Left lobe of liver (tissue), 2 donors: ENCODE results near the gene SIAH1. TPM values are rescaled to one million over a fixed set of nuclear protein-coding genes. Genes with fewer than 3 reads are reported as not detected.
"Not testable (repeated sequence)": the region's sequence is repeated elsewhere in the genome, so short reads cannot be mapped to it uniquely, and the experiment has no call there.

Experiments
- ATAC-seq: fragments of 200-7000 bp; cut with Tn5 transposase; one replicate; pipeline ENCODE4 v1.9.1; 2020; ENCODE audit warnings: mild to moderate bottlenecking, moderate library complexity
- DNase-seq: peaks from one replicate; pipeline ENCODE4 v3.0.0-alpha.2; 2020; ENCODE audit warnings: low spot score
- total RNA-seq: library from RNA; stranded (reverse); gene quantifications from one replicate; pipeline ENCODE4 v1.2.1, GENCODE V29; 2021
- donor health status: DM: no; HTN: no; CAD: no; lungs with moderate emphysema.
- donor health status: DM: no; HTN: yes; CAD: no.

SIAH1 gene
- total RNA-seq, 1 donor from 2014 or later = 6.9 TPM

DNA sequence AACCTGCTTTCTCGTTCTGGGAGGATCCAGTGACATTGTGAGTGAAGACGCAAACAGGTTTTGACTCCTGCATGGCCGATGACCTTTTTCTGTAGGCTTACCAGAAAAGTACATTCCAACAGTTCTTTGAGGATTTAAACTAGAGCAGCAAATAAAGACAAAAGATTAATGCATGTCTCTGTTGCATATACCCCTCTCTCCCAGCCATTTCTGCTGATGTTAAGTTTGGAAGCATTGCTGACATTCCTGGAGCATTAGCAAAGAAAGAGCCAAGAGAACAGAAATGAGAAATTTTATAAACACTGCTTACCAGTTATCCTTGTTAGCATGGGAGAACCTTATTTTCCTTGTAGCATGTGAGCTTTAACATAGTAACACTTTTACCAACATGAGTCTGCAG is 49.3 kb downstream of the SIAH1 start:
- no peak for ATAC-seq

DNA sequence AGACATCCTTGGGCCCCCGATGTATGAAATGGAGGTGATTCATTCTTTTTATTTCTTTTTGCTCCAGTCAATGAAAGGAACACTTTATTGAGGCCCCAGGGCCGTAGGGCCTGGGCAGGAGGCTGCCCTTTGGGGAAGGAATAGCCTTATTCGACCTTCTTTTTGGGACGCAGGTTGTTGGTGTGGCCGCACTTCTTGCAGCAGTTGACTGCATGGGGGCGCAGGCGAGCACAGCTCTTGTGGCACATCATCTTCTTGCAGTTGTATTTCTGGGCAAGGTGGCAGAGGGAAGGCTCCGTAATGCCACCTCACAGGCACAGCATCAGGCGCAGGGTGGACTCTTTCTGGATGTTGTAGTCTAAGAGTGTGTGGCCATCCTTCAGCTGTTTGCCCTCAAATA is 50.9 kb downstream of the SIAH1 start:
- ATAC-seq = no peak
- no peak for DNase-seq

More for the DNA sequence above, 49.3 kb downstream of the SIAH1 start:
- DNase-seq = no peak

DNA sequence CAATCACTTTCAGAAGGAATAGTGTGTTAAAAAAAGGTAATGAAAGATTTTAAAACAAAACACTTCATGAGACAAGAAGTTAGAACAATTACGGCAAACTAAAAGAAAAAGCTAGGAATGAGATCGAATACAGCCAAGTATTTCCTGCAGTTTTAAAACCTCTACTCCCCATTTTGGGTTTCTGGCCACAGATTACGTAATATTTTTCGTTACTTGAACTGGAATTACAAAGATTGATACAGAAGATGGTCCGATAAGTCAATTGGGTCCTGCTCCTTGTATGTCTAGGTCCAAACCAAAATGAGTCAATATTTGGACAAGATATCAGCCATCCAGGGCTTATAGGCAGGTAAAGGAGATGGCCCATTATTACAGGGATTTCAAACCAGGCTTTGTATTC is 52.2 kb downstream of the SIAH1 start:
- DNase-seq (no peak), ATAC-seq (no peak)

DNA sequence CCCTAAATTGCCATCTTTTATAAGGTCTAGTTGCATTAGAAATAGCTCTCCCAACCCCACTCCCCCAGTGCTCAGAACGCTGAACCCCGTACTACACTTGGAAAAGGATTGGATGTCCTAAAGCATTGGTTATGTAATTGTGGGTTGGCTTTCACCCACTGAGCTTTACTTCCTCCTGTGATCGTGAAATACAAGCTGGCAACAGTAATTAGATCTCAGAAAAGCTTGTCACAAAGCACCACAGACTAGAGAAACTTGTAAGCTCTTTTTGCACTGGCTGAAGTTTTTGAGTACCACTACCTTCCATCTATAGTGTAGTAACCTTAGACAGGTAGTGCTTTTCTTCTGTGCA is 54.4 kb downstream of the SIAH1 start:
- ATAC-seq = peak; percentile 68

GRCh38 chr16:48330189-48330840 is 54.9 kb downstream of the SIAH1 start:
- ATAC-seq = peak; percentile 18
- no peak for DNase-seq

More for the DNA sequence above, 54.4 kb downstream of the SIAH1 start:
- DNase-seq = no peak

- peak; percentile 29 for ATAC-seq
- DNase-seq = no peak
Observed at GRCh38 chr16:48329138-48329537, 56.1 kb downstream of the SIAH1 start.

DNA sequence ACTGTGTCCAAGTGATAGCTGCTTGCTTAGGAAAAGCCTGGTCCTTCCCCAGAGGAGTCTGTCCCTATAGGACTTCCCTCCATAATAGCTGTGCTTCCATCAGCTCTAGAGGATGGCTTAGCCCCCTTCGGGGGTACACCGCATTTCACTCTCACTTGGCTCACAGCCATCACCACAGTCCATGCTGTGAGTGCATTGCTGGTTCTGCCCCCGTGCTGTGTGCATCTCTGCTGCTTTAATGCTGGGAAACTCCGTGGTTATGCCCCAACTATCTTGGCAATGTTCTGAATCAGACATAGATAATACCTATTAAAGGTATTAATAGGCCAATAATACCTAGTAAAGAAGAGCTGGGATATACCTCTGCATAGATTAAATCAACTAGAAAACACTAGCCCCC is 58.3 kb downstream of the SIAH1 start:
- no peak for DNase-seq
- ATAC-seq = no peak

DNA sequence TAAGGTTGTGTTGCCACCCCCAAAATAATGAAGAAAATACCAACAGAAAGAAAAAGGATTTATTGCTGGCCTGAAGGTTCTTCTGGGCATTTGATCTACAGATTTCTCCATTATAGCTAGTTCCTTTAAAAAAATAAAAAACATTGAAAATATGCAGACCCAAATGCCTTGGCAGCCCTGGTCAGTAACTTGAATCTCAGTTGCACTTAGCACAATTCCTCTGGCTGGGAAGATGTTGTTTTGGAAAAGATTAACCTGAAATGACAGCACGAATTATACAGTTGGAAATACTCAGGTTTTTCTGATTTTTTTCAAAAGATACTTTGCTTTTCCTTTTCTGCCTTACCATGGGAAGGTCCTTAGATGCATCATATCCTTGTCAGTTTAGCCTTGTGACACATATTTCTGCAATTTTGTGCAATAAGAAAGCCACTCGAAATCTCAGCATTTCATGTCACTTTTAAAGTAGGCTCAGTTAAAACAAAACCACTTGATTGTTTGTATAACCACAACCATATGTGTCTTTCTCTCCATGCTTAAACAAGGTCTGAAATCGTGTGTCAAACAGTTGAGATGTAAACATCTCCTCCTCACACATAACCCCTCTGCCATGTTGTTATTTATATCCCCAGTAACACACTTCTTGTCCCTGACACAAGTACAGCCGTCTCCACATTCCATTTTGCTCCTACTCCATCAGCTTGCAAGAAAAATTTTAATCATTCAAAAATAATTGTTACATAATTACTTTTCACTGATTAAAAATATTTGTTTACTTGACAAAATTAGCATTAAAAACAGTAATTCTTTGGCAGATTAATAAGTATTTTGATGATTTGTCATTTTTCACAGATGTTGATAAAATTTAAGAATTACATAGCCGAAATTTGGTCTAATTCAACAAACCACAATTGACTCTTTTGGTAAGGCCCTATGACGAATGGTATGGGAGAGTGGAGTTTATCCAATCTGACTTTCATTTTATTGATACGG is 61.1 kb downstream of the SIAH1 start:
- no peak for DNase-seq

DNA sequence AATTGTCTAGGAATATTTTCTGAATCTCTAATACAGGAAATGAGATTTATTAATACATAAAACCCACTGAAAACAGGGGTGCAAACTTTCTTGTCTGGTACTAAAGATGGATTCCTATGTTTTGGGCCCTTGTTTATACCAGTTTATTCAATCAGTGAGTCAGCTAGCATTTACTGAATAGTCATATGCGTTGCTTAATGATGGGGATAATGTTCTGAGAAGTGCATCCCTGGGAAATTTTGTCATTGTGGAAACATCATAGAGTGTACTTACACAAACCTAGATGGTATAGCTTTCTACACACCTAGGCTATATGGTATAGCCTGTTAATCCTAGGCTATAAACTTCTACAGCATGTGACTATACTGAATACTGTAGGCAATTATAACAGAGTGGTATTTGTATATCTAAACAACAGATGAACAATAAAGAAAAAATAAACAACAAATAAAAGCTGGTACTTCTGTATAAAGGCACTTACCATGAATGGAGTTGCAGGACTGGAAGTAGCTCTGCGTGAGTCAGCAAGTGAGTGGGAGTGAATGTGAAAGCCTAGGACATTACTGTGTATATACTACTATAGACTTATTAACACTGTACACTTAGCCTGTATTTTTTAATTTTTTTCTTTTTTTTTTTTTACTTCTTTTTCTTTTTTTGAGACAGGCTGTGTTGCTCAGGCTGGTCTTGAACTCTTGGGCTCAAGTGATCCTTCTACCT is 63.7 kb downstream of the SIAH1 start:
- DNase-seq (no peak), ATAC-seq (no peak)

More for the DNA sequence above, 61.1 kb downstream of the SIAH1 start:
- ATAC-seq = no peak

GRCh38 chr16:48318630-48319029 is 66.6 kb downstream of the SIAH1 start:
- DNase-seq (no peak), ATAC-seq (peak; percentile 58)

DNA sequence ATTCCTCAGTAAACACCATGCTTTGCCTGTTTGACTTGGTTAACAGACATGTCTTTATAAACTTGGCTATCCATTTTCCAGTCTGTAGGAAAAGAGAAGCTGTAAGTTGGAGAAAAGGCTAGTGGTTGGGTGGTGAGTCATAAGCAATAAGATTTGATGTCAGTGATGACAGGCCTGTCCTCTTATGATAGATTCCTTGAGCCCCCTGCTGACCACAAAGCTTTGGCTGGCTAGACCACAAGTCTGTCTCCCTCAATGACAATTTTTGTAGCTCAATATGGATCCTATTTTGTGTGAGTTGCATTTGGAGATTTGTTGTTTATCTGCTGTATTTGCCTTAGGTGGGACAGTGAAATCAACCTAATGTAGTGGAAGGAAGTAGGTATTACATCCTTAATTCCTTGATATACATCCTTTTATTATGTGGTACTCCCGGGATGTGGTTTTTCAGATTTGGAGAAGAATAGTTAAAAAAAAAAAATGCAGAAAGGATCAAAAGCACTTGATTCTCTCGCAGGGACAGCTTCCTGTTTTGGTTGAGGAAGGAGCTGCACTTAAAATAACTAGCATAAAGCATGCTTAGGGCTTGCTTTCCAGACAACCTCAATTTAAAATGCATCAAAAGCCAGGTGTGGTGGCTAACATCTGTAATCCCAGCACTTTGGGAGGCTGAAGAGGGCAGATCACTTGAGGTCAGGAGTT is 67.4 kb downstream of the SIAH1 start:
- no peak for ATAC-seq

GRCh38 chr16:48317026-48317425 is 68.2 kb downstream of the SIAH1 start:
- ATAC-seq (no peak), DNase-seq (no peak)

More for the DNA sequence above, 67.4 kb downstream of the SIAH1 start:
- DNase-seq = no peak

DNA sequence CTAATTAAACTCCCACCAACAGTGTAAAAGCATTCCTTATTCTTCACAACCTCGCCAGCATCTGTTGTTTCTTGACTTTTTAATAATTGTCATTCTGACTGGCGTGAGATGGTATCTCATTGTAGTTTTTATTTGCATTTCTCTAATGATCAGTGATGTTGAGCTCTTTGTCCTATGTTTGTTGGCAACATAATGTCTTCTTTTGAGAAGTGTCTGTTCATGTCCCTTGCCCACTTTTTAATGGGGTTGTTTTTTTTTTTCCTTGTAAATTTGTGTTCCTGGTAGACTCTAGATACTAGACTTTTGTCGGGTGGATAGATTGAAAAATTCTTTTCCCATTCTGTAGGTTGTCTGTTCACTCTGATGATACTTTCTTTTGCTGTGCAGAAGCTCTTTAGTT is 71.3 kb downstream of the SIAH1 start:
- DNase-seq, ATAC-seq: not testable (repeated sequence)

- DNase-seq (no peak), ATAC-seq (no peak)
Observed at GRCh38 chr16:48310908-48311641, 74.1 kb downstream of the SIAH1 start.

Other genes starting within 250 kb of the SIAH1 start
- 0.08 TPM for gene ABCC12, start 229.4 kb downstream of the SIAH1 start, total RNA-seq
- 162 TPM for gene LONP2, start 141.1 kb downstream of the SIAH1 start, total RNA-seq
- 5.8 TPM for gene ABCC11, start 137.9 kb downstream of the SIAH1 start, total RNA-seq
- gene N4BP1, start 224.8 kb upstream of the SIAH1 start, total RNA-seq = 11.6 TPM